Mononuclear cell (primary cell): ENCODE measurements around the gene CXCL11. TPM values are rescaled to one million over a fixed set of nuclear protein-coding genes. Genes with fewer than 3 reads are reported as not detected.
"Not testable (repeated sequence)": the region's sequence is repeated elsewhere in the genome, so short reads cannot be mapped to it uniquely, and the experiment has no call there.

ENCODE experiments used
- H3K27me3 ChIP-seq: 2 replicates; pipeline ENCODE4 v1.6.0; 2011; ENCODE audit warnings: low read length, control low read depth; ENCODE audit not compliant: insufficient read depth
- H3K4me1 ChIP-seq: 2 replicates; pipeline ENCODE4 v1.5.1; 2011; ENCODE audit warnings: mild to moderate bottlenecking, low read length, control low read depth; ENCODE audit not compliant: insufficient read depth
- H3K4me3 ChIP-seq: 2 replicates; pipeline ENCODE4 v1.5.1; 2011; ENCODE audit warnings: mild to moderate bottlenecking, low read length, moderate library complexity
- H3K9me3 ChIP-seq: 2 replicates; pipeline ENCODE4 v1.5.1; 2011; ENCODE audit warnings: low read depth, mild to moderate bottlenecking, control low read depth, low read length
- total RNA-seq: library from RNA; depleted of rRNA; stranded (reverse); fragments of >200 nt; gene quantifications from one replicate; pipeline ENCODE4 v1.2.3, GENCODE V29; 2012

Gene CXCL11
- total RNA-seq, 1 donor = 0.10 TPM

DNA sequence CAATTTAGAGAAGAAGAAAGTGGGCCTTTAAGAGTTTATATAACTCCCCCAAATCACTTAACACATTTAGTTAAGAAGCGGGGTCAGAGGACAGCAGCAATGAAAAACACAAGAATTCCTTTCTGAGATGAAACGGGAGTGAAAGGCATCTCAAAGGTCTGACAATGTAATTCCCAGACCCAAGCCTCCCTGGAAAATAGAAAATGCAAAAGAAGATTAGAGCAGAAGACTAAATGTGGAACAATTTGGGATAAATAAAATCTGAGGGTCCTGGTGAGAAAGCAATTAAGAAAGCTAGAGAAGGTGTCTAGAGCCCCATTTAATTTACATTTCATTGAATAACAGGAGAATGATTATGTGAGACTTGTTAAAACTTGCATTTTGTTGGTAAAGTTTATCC is 19.6 kb upstream of the CXCL11 start:
- Histone ChIP-seq H3K4me1 (peaks cover 11% of the 10 kb centered on the region), H3K9me3 (no peaks in the 10 kb centered on the region), H3K27me3 (no peaks in the 10 kb centered on the region), H3K4me3 (no peak overlapping the region)

DNA sequence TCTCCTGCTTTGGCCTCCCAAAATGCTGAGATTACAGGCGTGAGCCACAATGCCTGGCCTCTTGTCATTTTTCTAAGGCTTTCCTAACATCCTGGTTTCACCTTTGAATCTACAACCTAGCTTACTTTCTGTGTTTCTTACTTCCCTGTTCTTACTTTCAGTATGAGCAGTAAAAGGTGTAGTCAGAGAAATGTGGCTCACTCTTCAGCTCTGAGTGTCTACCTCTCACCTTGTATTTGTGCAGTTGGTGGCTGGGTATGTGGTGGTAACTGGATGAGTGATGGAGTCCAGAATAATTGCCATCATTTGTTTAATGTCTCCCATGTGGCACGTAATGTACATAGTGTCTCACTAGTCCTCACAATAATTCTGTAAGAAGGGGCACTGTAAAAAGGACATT is 19.1 kb upstream of the CXCL11 start:
- Histone ChIP-seq H3K27me3 (no peaks in the 10 kb centered on the region), H3K4me3 (no peak overlapping the region), H3K9me3 (no peaks in the 10 kb centered on the region), H3K4me1 (peaks cover 7% of the 10 kb centered on the region)

DNA sequence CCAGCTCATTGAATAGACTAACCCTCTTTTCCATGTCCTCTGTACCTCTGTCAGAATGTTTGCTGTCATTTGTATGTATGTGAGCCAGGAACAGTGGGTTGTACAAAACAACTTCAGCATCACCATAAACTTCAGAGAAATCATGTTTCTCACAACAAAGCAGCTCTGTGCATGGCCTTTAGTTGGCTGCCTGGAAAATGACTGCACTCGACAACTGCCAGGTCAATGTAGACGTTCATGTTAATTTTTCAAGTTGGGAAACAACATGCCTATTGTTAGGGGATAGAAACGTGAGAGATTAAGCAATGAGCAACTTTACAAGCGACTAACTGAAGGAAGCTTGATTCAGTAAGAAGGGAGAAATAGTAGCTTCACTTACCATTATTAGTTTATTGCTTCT is 17.9 kb upstream of the CXCL11 start:
- Histone ChIP-seq H3K4me3 (no peak overlapping the region), H3K4me1 (peaks cover 7% of the 10 kb centered on the region), H3K9me3 (no peaks in the 10 kb centered on the region), H3K27me3 (no peaks in the 10 kb centered on the region)

DNA sequence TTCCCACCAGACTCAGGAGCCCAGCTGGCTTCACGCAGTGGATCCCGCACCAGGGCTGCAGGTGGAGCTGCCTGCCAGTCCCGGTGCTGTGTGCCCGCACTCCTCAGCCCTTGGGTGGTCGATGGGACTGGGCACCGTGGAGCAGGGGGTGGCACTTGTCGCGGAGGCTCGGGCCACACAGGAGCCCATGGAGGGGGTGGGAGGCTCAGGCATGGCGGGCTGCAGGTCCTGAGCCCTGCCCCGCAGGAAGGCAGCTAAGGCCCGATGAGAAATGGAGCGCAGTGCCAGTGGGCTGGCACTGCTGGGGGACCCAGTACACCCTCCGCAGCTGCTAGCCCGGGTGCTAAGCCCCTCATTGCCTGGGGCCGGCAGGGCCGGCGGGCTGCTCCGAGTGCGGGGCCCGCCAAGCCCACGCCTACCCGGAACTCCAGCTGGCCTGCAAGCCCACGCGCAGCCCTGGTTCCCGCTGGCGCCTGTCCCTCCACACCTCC is 14.7 kb upstream of the CXCL11 start:
- not testable (repeated sequence) for H3K9me3 ChIP-seq, H3K4me3 ChIP-seq, H3K27me3 ChIP-seq, H3K4me1 ChIP-seq

DNA sequence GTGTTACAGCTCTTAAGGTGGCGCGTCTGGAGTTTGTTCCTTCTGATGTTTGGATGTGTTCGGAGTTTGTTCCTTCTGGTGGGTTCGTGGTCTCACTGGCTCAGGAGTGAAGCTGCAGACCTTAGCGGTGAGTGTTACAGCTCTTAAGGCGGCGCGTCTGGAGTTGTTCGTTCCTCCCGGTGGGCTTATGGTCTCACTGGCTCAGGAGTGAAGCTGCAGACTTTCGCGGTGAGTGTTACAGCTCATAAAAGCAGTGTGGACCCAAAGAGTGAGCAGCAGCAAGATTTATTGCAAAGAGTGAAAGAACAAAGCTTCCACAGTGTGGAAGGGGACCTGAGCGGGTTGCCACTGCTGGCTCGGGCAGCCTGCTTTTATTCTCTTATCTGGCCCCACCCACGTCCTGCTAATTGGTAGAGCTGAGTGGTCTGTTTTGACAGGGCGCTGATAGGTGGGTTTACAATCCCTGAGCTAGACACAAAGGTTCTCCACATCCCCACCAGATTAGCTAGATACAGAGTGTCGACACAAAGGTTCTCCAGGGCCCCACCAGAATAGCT is 14.1 kb upstream of the CXCL11 start:
- not testable (repeated sequence) for H3K27me3 ChIP-seq, H3K9me3 ChIP-seq, H3K4me3 ChIP-seq, H3K4me1 ChIP-seq

DNA sequence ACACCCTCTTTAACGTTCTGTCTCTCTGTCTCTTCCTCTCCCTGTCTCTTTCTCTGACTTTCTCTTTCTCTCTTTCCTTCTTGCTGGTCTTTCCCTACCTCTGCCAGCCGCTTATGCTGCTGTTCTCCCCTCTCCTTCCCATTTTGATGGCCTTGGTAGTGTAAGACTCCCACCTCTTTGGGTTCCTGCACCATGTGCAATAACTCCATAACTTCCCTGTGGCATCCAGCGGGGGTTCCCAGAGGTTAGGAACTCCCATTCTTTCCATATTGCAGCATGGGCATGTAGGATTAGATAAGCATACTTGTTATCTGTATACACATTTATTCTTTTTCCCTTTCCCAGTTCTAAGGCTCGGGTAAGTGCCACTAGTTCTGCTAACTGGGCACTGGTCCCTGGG is 8.8 kb upstream of the CXCL11 start:
- not testable (repeated sequence) for H3K4me3 ChIP-seq, H3K9me3 ChIP-seq

DNA sequence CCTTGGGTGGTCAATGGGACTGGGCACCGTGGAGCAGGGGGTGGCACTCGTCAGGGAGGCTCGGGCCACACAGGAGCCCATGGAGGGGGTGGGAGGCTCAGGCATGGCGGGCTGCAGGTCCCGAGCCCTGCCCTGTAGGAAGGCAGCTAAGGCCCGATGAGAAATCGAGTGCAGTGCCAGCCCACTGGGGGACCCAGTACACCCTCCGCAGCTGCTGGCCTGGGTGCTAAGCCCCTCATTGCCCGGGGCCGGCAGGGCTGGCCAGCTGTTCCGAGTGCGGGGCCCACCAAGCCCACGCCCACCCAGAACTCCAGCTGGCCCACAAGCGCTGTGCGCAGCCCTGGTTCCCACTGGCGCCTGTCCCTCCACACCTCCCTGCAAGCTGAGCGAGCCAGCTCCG is 7.4 kb upstream of the CXCL11 start:
- H3K27me3 ChIP-seq, H3K9me3 ChIP-seq, H3K4me1 ChIP-seq, H3K4me3 ChIP-seq: not testable (repeated sequence)

More for the DNA sequence above, 8.8 kb upstream of the CXCL11 start:
- not testable (repeated sequence) for H3K27me3 ChIP-seq, H3K4me1 ChIP-seq

DNA sequence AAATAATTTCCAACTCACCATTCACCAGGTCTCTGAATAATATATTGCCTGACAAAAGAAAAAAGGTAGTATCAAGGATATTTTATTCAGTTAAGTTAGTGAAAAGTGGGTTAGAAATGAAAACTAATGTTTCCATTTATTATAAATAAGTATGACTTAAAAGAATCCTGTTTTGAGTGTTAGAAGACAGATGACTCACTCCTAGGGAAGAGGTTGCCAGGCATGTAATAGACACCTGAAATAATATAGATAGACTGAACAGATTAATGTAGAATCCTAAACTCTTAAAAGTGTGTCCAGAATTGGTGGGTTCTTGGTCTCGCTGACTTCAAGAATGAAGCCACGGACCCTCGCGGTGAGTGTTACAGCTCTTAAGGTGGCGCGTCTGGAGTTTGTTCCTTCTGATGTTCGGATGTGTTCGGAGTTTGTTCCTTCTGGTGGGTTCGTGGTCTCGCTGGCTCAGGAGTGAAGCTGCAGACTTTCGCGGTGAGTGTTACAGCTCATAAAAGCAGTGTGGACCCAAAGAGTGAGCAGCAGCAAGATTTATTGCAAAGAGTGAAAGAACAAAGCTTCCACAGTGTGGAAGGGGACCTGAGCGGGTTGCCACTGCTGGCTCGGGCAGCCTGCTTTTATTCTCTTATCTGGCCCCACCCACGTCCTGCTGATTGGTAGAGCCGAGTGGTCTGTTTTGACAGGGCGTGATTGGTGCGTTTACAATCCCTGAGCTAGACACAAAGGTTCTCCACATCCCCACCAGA is 6.5 kb upstream of the CXCL11 start:
- not testable (repeated sequence) for H3K4me1 ChIP-seq, H3K4me3 ChIP-seq, H3K9me3 ChIP-seq, H3K27me3 ChIP-seq

DNA sequence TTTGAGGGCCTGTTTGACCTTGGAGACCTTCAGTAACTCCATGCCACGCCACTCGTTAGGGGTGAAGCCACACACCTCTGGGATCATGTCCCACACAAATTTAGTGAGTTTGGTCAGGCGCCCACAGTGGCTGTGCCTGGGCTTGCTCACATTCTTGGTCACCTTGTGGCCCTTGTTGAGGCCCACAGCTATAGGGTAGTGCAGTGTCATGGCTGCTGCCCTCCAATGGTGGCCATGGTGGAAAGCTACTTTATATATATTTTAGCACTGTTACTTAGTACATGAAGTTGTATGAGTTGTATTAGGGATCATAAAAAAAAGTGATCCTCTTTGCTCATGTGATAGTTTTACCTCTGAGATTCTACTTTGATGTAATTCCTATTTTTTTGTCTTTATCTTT is 985 bp upstream of the CXCL11 start:
- Histone ChIP-seq H3K4me3 (no peak overlapping the region), H3K9me3 (no peaks in the 10 kb centered on the region), H3K4me1 (peaks cover 4% of the 10 kb centered on the region), H3K27me3 (no peaks in the 10 kb centered on the region)

DNA sequence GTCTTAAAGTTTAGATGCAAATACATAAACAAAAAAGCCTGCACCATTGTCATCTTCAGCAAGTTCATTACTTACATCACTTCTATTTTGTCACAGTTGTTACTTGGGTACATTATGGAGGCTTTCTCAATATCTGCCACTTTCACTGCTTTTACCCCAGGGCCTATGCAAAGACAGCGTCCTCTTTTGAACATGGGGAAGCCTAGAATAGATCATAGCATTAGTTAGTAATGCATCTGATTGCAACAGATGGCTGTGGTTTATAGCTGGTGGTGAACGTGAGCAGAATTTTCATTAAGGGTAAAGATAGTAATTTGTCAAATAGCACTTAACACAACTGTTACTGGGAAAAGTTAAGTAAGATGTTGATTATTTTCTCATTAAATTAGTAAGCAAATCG is 729 bp downstream of the CXCL11 start:
- H3K4me1 ChIP-seq = peaks cover 4% of the 10 kb centered on the region
- no peaks in the 10 kb centered on the region for H3K27me3 ChIP-seq
- no peak overlapping the region for H3K4me3 ChIP-seq
- H3K9me3 ChIP-seq = no peaks in the 10 kb centered on the region

DNA sequence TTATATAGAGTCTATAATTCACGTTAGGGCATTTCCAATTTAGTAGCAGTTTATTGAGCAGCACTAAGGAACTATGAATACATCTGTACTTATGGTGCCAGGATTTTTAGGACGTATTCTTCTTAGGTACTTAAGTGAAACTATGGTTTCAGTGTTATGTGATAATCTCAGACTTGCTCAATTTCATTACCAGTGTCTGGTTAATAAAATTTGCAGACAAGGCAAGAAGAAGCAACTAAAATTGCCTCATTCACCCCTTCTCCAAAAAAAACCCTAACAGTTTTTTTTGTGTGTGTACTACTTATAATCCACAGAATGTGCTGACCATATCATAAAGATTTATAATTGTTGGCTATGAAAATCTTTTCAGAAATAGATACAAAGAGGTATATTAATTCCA is 6.6 kb downstream of the CXCL11 start:
- no peaks in the 10 kb centered on the region for H3K27me3 ChIP-seq
- H3K4me1 ChIP-seq = peaks cover 9% of the 10 kb centered on the region
- H3K9me3 ChIP-seq = no peaks in the 10 kb centered on the region
- H3K4me3 ChIP-seq = no peak overlapping the region

DNA sequence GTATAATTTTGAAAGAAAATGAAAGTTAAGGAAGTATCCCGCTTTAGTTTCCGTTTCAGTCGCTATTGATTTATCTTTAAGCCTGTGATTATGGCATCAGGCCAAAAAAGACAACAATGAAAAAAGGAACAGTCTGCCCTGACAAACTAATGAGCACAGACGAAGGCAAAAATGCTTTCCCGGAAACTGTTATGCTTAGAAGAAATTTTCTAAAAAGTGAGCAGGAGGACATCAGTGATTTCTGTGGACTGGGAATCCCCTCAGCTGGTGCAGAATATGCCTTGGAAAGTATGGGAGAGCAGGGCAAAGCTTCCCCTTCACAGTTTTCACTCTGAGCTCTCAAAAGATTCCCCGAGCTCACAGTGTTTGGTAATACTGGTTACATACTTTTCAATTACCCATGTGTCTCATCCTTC is 7.5 kb downstream of the CXCL11 start:
- H3K4me1 ChIP-seq = peaks cover 13% of the 10 kb centered on the region
- H3K4me3 ChIP-seq = no peak overlapping the region
- no peaks in the 10 kb centered on the region for H3K27me3 ChIP-seq
- H3K9me3 ChIP-seq = no peaks in the 10 kb centered on the region

DNA sequence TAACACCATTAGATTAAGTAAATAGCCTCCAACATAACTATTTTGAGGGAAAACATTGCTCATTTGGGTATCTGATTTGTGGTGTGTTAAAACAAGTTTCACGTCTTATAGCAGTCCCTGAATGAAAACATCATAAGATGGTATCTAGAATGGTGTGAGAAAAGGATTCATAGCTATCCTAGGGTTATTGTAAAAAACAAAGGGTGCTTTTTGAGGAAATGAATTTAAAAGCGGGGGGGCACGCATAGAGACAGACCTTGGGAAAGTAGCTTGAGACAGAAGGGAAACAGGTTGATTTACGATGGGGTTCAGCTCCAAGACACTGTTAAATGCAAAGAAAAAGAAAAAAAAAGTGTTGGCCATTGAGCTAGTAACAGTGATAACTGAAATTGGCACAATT is 11.8 kb downstream of the CXCL11 start:
- H3K4me1 ChIP-seq = peaks cover 20% of the 10 kb centered on the region
- H3K27me3 ChIP-seq = no peaks in the 10 kb centered on the region
- H3K9me3 ChIP-seq = no peaks in the 10 kb centered on the region
- no peak overlapping the region for H3K4me3 ChIP-seq

DNA sequence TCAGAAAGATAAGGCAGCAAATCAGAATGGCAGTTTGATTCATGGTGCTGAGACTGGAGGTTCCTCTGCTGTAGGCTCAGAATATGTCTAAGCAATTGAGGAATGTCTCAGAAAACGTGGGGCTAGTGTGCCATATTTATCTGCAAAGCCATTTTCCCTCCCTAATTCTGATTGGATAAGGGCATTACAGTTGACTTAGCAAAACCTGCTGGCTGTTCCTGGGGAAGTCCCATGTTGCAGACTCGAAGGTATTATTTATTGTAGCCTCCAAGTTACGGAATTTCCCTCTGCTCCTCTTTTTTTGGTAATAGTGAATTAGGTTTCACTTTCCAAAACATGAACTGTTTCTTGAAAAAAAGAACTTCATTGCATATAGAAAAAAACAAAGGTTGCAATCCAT is 12.5 kb downstream of the CXCL11 start, which contains the start of gene CXCL10:
Gene CXCL10, minus strand, starts transcription at position 109 of the 400 bp plus-strand sequence. Its CDS starts 66 bp downstream, at position 43.
- no peaks in the 10 kb centered on the region for H3K9me3 ChIP-seq
- H3K4me3 ChIP-seq = no peak within 1 kb of the TSS
- H3K4me1 ChIP-seq = peaks cover 16% of the 10 kb centered on the region
- H3K27me3 ChIP-seq = no peaks in the 10 kb centered on the region

DNA sequence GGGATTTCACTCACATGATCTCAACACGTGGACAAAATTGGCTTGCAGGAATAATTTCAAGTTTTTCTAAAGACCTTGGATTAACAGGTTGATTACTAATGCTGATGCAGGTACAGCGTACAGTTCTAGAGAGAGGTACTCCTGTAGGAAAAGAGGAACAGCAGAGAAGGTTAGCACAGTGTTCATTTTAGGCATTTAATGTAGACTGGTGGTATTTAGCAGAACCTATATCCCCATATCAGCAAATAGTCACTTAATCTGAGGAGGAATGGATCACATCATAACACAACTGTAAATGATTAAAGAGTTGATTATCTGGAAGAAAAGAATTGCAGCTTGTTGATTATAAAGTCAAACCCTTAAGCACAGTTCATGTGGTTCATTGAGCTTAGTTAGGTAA is 13.2 kb downstream of the CXCL11 start:
- H3K9me3 ChIP-seq = no peaks in the 10 kb centered on the region
- H3K4me3 ChIP-seq = no peak overlapping the region
- H3K27me3 ChIP-seq = no peaks in the 10 kb centered on the region
- H3K4me1 ChIP-seq = peaks cover 14% of the 10 kb centered on the region

DNA sequence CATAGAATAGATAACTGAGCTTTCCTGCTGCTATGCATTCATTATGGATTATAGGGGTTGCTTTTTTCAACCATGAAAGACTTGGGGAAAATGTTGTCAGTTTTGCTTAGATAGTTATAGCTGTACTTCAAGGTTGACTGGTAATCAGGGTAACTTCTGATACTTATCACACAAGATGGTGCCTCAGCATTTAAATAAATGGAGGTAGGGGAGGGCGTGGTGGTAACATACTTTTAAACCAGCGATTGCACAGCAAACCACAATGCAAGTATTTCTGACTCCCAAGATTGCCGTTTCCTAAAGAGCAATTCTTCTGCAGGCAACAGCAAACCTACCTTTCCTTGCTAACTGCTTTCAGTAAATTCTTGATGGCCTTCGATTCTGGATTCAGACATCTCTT is 13.8 kb downstream of the CXCL11 start:
- Histone ChIP-seq H3K9me3 (no peaks in the 10 kb centered on the region), H3K4me3 (no peak overlapping the region), H3K4me1 (peaks cover 14% of the 10 kb centered on the region), H3K27me3 (no peaks in the 10 kb centered on the region)
